Stimulated activated CD4-positive, alpha-beta T cell treated with anti-CD3 and anti-CD28 coated beads, Interleukin-4, amount 100 ng/mL, for 24 hours (primary cell): ENCODE results near the gene ALKBH2.
A peak's percentile ranks its signal among the peaks of the same experiment; 100 is the strongest.
"Not testable (repeated sequence)": the region's sequence is repeated elsewhere in the genome, so short reads cannot be mapped to it uniquely, and the experiment has no call there.

Experiments used
- DNase-seq: peaks from one replicate; pipeline ENCODE4 v3.0.0-alpha.2; 2020

Gene ALKBH2

GRCh38 chr12:109065154-109065852, 28.0 kb downstream of the ALKBH2 start:
- DNase-seq, result no peak

GRCh38 chr12:109064143-109064542, 29.1 kb downstream of the ALKBH2 start:
- DNase-seq, result no peak

GRCh38 chr12:109058773-109059172, 34.5 kb downstream of the ALKBH2 start:
- no peak for DNase-seq

GRCh38 chr12:109057376-109057775, 35.9 kb downstream of the ALKBH2 start:
- no peak for DNase-seq

- DNase-seq, result no peak
These were observed 36.4 kb downstream of the ALKBH2 start for GRCh38 chr12:109056891-109057290.

- no peak for DNase-seq
These were observed 38.8 kb downstream of the ALKBH2 start for GRCh38 chr12:109054520-109054919.

- DNase-seq, result not testable (repeated sequence)
These were observed 39.2 kb downstream of the ALKBH2 start for GRCh38 chr12:109054124-109054513.

- peak; percentile 45 for DNase-seq
These were observed 39.7 kb downstream of the ALKBH2 start for GRCh38 chr12:109053382-109054123.

GRCh38 chr12:109052414-109053323, 40.6 kb downstream of the ALKBH2 start, which contains the start of gene USP30:
TSS of gene USP30 (plus strand) at chr12:109052576. CDS start at chr12:109052679, 103 bp downstream.
- peak; percentile 86 for DNase-seq

- no peak for DNase-seq
These were observed 41.2 kb downstream of the ALKBH2 start for GRCh38 chr12:109052097-109052413.

GRCh38 chr12:109049794-109050193, 43.5 kb downstream of the ALKBH2 start:
- not testable (repeated sequence) for DNase-seq

GRCh38 chr12:109048706-109049105, 44.6 kb downstream of the ALKBH2 start:
- not testable (repeated sequence) for DNase-seq

- no peak for DNase-seq
These were observed 46.0 kb downstream of the ALKBH2 start for GRCh38 chr12:109047081-109047805.

GRCh38 chr12:109044241-109044640, 49.0 kb downstream of the ALKBH2 start:
- no peak for DNase-seq
